ENCODE results near the gene FES. TPM values are rescaled to one million over a fixed set of nuclear protein-coding genes. Genes with fewer than 3 reads are reported as not detected.
"Not testable (repeated sequence)": the region's sequence is repeated elsewhere in the genome, so short reads cannot be mapped to it uniquely, and the experiment has no call there.

The FES gene
- total and polyA plus RNA-seq, 9 donors = 12.6 to 17.9 (median 16.0) TPM

GRCh38 chr15:90891346-90891949 is 7.1 kb downstream of the FES start:
- Histone ChIP-seq H3K9me3 (replicated peaks; ENCODE audit: control insufficient read depth, low read depth, low read length) (no peaks in the 10 kb centered on the region), H3K27me3 (ENCODE audit: control insufficient read depth, insufficient read depth, low read length) (no peaks in the 10 kb centered on the region), H3K4me1 (ENCODE audit: control insufficient read depth, insufficient read depth, low read length) (peaks cover 2% of the 10 kb centered on the region), H3K36me3 (ENCODE audit: control insufficient read depth, insufficient read depth, low read length) (peaks cover 79% of the 10 kb centered on the region), H3K4me3 (ENCODE audit: low read length) (no peak overlapping the region), H3K27ac (ENCODE audit: low read length) (no peak overlapping the region)
- 92% methylated on average over 6 of the region's 8 CpGs for WGBS (ENCODE audit: insufficient coverage)
- no peak for DNase-seq

DNA sequence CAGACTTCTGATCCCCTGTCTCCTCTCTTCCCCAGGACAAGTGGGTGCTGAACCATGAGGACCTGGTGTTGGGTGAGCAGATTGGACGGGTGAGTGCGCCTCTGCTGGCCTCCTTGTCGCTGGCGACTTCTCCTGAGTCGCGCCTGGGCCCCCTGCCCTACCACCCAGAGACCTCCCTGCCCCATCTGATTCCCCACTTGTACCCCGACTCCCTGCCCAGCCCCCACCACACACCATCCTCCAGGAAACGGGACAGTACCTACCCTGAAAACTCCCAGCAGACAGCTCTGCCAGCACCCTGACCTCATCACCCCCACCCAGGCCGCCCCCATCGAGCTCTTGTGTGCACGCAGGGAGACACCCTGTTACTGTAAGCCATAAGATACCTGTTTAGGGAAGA is 7.7 kb downstream of the FES start:
- DNase-seq = no peak
- no peaks in the 10 kb centered on the region for H3K27me3 ChIP-seq (ENCODE audit: control insufficient read depth, insufficient read depth, low read length)
- WGBS (ENCODE audit: insufficient coverage) = 93% methylated on average over 8 of the region's 11 CpGs
- H3K4me1 ChIP-seq (ENCODE audit: control insufficient read depth, insufficient read depth, low read length) = no peaks in the 10 kb centered on the region
- H3K36me3 ChIP-seq (ENCODE audit: control insufficient read depth, insufficient read depth, low read length) = peaks cover 74% of the 10 kb centered on the region
- H3K4me3 ChIP-seq (ENCODE audit: low read length) = no peak overlapping the region
- H3K27ac ChIP-seq (ENCODE audit: low read length) = no peak overlapping the region
- no peaks in the 10 kb centered on the region for H3K9me3 ChIP-seq (replicated peaks; ENCODE audit: control insufficient read depth, low read depth, low read length)

DNA sequence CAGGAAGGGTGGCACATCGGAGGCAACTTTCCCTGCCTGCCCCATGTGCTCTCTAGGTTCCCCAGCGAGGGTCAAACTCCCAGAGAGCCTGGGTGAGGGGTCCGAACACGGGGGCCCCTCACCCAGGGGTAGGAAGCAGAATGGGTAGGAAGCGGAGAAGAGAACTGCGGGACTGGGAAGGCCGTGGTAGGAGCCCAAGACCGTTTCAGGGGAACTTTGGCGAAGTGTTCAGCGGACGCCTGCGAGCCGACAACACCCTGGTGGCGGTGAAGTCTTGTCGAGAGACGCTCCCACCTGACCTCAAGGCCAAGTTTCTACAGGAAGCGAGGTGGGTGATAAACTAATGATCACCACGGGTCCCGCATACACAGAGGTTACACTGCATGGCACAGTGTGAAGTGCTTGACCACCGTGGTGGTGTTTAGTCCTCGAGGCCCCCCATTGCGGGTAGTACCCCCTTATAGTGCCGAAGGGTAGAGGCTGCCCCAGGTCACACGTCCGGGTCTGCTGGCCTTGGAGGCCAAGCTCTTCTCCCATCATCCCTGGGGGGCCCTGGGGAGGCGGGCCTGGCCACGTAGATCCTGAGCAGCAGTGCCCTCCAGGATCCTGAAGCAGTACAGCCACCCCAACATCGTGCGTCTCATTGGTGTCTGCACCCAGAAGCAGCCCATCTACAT is 8.3 kb downstream of the FES start:
- Histone ChIP-seq H3K27me3 (ENCODE audit: control insufficient read depth, insufficient read depth, low read length) (no peaks in the 10 kb centered on the region), H3K27ac (ENCODE audit: low read length) (no peak overlapping the region), H3K4me1 (ENCODE audit: control insufficient read depth, insufficient read depth, low read length) (no peaks in the 10 kb centered on the region), H3K36me3 (ENCODE audit: control insufficient read depth, insufficient read depth, low read length) (peaks cover 67% of the 10 kb centered on the region), H3K9me3 (replicated peaks; ENCODE audit: control insufficient read depth, low read depth, low read length) (no peaks in the 10 kb centered on the region), H3K4me3 (ENCODE audit: low read length) (no peak overlapping the region)
- WGBS (ENCODE audit: insufficient coverage) = 95% methylated on average over 27 of the region's 29 CpGs
- DNase-seq = no peak

GRCh38 chr15:90893175-90894090 is 9.1 kb downstream of the FES start:
- no peaks in the 10 kb centered on the region for H3K9me3 ChIP-seq (replicated peaks; ENCODE audit: control insufficient read depth, low read depth, low read length)
- peaks cover 61% of the 10 kb centered on the region for H3K36me3 ChIP-seq (ENCODE audit: control insufficient read depth, insufficient read depth, low read length)
- no peak overlapping the region for H3K27ac ChIP-seq (ENCODE audit: low read length)
- H3K4me1 ChIP-seq (ENCODE audit: control insufficient read depth, insufficient read depth, low read length) = no peaks in the 10 kb centered on the region
- no peak for DNase-seq
- no peak overlapping the region for H3K4me3 ChIP-seq (ENCODE audit: low read length)
- H3K27me3 ChIP-seq (ENCODE audit: control insufficient read depth, insufficient read depth, low read length) = no peaks in the 10 kb centered on the region
- WGBS (ENCODE audit: insufficient coverage) = 84% methylated on average over 26 of the region's 33 CpGs

DNA sequence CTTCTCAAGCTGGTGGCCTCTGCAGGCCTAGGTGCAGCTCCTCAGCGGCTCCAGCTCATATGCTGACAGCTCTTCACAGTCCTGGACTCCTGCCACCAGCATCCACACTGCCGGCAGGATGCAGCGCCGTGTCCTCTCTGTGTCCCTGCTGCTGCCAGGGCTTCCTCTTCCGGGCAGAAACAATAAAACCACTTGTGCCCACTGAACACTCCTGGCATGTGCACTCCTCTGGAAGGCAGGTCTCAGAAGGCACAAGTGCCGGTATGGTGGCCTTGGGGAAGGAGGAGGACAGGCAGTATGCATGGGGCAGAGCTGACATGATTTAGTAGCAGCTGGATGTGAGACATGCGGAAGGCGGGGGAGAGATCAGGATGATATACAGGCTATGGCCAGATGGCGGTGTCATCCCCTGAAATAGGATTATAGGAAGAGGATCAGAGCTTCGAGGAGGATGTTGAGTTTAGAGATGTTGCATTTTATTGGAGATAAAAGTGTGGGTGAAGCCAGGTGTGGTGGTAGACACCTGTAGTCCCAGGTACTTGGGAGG is 11.3 kb downstream of the FES start:
- H3K9me3 ChIP-seq (replicated peaks; ENCODE audit: control insufficient read depth, low read depth, low read length) = no peaks in the 10 kb centered on the region
- peaks cover 48% of the 10 kb centered on the region for H3K36me3 ChIP-seq (ENCODE audit: control insufficient read depth, insufficient read depth, low read length)
- no peaks in the 10 kb centered on the region for H3K27me3 ChIP-seq (ENCODE audit: control insufficient read depth, insufficient read depth, low read length)
- H3K27ac ChIP-seq (ENCODE audit: low read length) = no peak overlapping the region
- peak; percentile 27 for DNase-seq
- WGBS (ENCODE audit: insufficient coverage) = 54% methylated on average over 9 of the region's 10 CpGs
- H3K4me3 ChIP-seq (ENCODE audit: low read length) = no peak overlapping the region
- no peaks in the 10 kb centered on the region for H3K4me1 ChIP-seq (ENCODE audit: control insufficient read depth, insufficient read depth, low read length)

- not testable (repeated sequence) for H3K27ac ChIP-seq (ENCODE audit: low read length); H3K4me3 ChIP-seq (ENCODE audit: low read length); H3K9me3 ChIP-seq (replicated peaks; ENCODE audit: control insufficient read depth, low read depth, low read length); H3K4me1 ChIP-seq (ENCODE audit: control insufficient read depth, insufficient read depth, low read length); DNase-seq; H3K27me3 ChIP-seq (ENCODE audit: control insufficient read depth, insufficient read depth, low read length)
- peaks cover 33% of the 10 kb centered on the region for H3K36me3 ChIP-seq (ENCODE audit: control insufficient read depth, insufficient read depth, low read length)
- WGBS (ENCODE audit: insufficient coverage) = 84% methylated on average over 4 of the region's 14 CpGs
These were observed 12.9 kb downstream of the FES start for GRCh38 chr15:90897131-90897655.

DNA sequence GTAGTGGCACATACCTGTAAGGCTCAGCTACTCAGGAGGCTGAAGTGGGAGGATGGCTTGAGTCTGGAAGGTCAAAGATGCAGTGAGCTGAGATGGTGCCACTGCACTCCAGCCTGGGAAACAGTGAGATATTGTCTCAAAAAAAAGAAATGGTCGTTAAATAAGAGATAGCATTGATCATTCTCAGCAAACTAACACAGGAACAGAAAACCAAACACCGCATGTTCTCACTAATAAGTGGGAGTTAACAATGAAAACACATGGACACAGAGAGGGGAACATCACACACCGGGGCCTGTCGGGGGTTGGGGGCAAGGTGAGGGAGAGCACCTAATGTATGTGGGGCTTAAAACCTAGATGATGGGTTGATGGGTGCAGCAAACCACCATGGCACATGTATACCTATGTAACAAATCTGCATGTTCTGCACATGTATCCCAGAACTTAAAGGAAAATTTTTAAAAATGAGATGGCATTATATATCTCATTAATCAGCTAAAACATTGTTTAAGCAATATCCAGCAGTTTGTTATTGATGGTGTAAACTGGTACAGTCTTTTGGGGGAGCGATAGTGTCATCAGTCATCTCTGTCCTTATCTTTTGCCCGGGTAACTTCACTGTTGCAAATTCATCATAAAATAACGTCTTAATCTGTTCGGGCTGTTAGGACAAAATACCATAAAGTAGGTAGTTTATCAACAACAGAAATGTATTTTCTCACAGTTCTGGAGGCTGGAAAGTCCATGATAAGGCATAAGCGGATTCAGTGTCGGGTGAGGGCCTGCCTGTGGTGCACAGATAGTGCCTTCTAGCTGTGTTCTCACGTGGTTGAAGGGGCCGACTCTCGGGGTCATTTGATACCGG is 17.1 kb downstream of the FES start:
- peak; percentile 33 for DNase-seq
- Histone ChIP-seq H3K27me3 (ENCODE audit: control insufficient read depth, insufficient read depth, low read length) (no peaks in the 10 kb centered on the region), H3K4me3 (ENCODE audit: low read length) (no peak overlapping the region), H3K36me3 (ENCODE audit: control insufficient read depth, insufficient read depth, low read length) (peaks cover 18% of the 10 kb centered on the region), H3K9me3 (replicated peaks; ENCODE audit: control insufficient read depth, low read depth, low read length) (no peaks in the 10 kb centered on the region), H3K4me1 (ENCODE audit: control insufficient read depth, insufficient read depth, low read length) (peaks cover 15% of the 10 kb centered on the region), H3K27ac (ENCODE audit: low read length) (no peak overlapping the region)
- 80% methylated on average over 2 of the region's 14 CpGs for WGBS (ENCODE audit: insufficient coverage)

DNA sequence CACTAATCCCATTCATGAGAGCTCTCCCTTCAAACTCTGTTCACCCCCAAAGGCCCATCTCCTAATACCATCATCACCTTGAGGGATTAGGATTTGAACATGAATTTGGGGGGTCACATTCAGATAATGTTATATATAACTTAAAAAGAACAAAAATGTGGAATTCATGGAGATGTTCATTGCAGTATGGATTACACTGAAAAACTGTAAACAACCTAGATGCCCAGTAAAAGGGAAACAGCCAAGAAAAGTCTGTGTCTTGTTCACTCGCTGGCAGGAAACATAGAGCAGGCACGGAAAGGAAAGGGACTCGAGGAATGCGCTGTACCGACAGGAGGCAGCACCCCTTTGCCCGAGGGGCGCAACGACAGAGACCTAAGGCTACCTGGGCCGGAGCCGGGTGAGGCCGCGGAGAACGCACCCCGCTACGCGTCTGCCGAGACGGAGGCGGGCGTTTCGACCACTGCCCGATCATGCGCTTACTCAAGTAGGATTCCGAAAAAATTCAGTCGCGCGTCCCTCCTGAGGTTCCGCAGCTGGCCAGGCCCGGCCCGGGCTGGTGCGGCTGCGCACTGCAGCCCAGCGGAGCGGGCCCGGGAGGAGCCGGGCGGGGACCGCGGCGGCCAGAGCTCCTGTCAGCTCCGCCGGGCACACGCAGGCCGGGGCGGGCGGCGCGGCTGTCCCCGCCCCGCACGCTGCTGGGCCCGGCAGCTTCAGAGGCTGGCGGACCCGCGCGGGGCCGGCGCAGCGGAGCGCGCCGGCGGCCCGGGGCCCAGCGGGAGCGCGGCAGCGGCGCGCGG is 17.9 kb downstream of the FES start:
- DNase-seq = peak; percentile 91
- under 1% methylated on average over 71 of the region's 71 CpGs for WGBS (ENCODE audit: insufficient coverage)
- peak overlapping the region; percentile 94 for H3K27ac ChIP-seq (ENCODE audit: low read length)
- H3K4me3 ChIP-seq (ENCODE audit: low read length) = peak overlapping the region; percentile 77
- H3K9me3 ChIP-seq (replicated peaks; ENCODE audit: control insufficient read depth, low read depth, low read length) = no peaks in the 10 kb centered on the region
- H3K36me3 ChIP-seq (ENCODE audit: control insufficient read depth, insufficient read depth, low read length) = peaks cover 26% of the 10 kb centered on the region
- H3K4me1 ChIP-seq (ENCODE audit: control insufficient read depth, insufficient read depth, low read length) = peaks cover 15% of the 10 kb centered on the region
- H3K27me3 ChIP-seq (ENCODE audit: control insufficient read depth, insufficient read depth, low read length) = no peaks in the 10 kb centered on the region
